A549 (cell line): ENCODE results near the gene SLC16A6. TPM values are rescaled to one million over a fixed set of nuclear protein-coding genes. Genes with fewer than 3 reads are reported as not detected.

ENCODE experiments used
- ATAC-seq, 2 experiments: fragments of 200-7000 bp in 1 of 2; fragments of >200 bp in 1 of 2; cut with Nextera tagmentation in 1 of 2; cut with Tn5 transposase in 1 of 2; 3 replicates each; pipeline versions ENCODE4 v1.8.0 to v1.9.1; 2018 to 2020; ENCODE audit warnings: mild to moderate bottlenecking in 1 of 2, moderate library complexity in 1 of 2
- CTCF ChIA-PET: fragments of 300-600 bp; sonication (Branson Sonifier 250); formaldehyde crosslinking; extraction: SDS; loops from one replicate; lab custom pipeline; 2021; ENCODE audit warnings: antibody characterized with exemption, inconsistent platforms; lab: Yijun Ruan, JAX
- POLR2A ChIA-PET: fragments of 350-600 bp; formaldehyde crosslinking; extraction: SDS; loops from one replicate; lab custom pipeline; 2021; ENCODE audit warnings: antibody characterized with exemption, inconsistent platforms; lab: Yijun Ruan, JAX
- DNase-seq, 2 experiments: peaks; one replicate each; pipeline versions ENCODE4 v3.0.0 to v3.0.0-alpha.2; 2011 to 2016; ENCODE audit warnings: low read depth in 1 of 2, low spot score in 1 of 2
- FAIRE-seq: peaks from 2 replicates; lab custom pipeline; 2011; peaks lifted over from hg19 to GRCh38; lab: Jason Lieb, UNC
- H3K27ac ChIP-seq, 2 experiments: fragments of >200 bp; sonication (Bioruptor Twin); formaldehyde crosslinking; 3 replicates each; pipeline ENCODE4 v1.5.1; 2016 to 2017
- H3K4me1 ChIP-seq: fragments of >200 bp; sonication (Bioruptor Twin); formaldehyde crosslinking; 3 replicates; pipeline ENCODE4 v1.6.1; 2016
- H3K4me2 ChIP-seq: fragments of >200 bp; sonication (Bioruptor Twin); formaldehyde crosslinking; 3 replicates; pipeline ENCODE4 v1.6.1; 2016
- H3K4me3 ChIP-seq: fragments of >200 bp; sonication (Bioruptor Twin); formaldehyde crosslinking; 3 replicates; pipeline ENCODE4 v1.5.1; 2016
- H3K9me3 ChIP-seq: fragments of >200 bp; sonication (Bioruptor Twin); formaldehyde crosslinking; 3 replicates; pipeline ENCODE4 v1.6.1; 2016
- BCL3 ChIP-seq: fragments of >200 bp; sonication (Bioruptor Twin); formaldehyde crosslinking; IDR thresholded peaks from 3 replicates; pipeline ENCODE4 v1.6.1; 2016
- BHLHE40 ChIP-seq: IDR thresholded peaks from 2 replicates; pipeline ENCODE4 v1.6.1; 2012; ENCODE audit warnings: low read depth, low read length, inconsistent platforms
- CBX2 ChIP-seq: fragments of 200-600 bp; sonication (generic); IDR thresholded peaks from 2 replicates; pipeline ENCODE4 v1.6.1; 2016; ENCODE audit warnings: low read depth, mild to moderate bottlenecking, borderline replicate concordance
- CHD2 ChIP-seq: fragments of 150-350 bp; IDR thresholded peaks from 2 replicates; pipeline ENCODE4 v1.6.1; 2014; ENCODE audit warnings: low read length; ENCODE audit not compliant: partially characterized antibody
- ESRRA ChIP-seq: fragments of 150-350 bp; IDR thresholded peaks from 2 replicates; pipeline ENCODE4 v1.6.1; 2014; ENCODE audit warnings: mild to moderate bottlenecking, low read length, borderline replicate concordance
- FOSB ChIP-seq: fragments of 250-450 bp; sonication (Bioruptor Pico); IDR thresholded peaks from 2 replicates; pipeline ENCODE4 v1.5.0; 2020; ENCODE audit warnings: mild to moderate bottlenecking, moderate library complexity
- FOSL2 ChIP-seq, 2 experiments: fragments of 450-650 bp in 1 of 2; fragments of >200 bp in 1 of 2; sonication (Bioruptor Twin) in 1 of 2; formaldehyde crosslinking; IDR thresholded peaks; 2 replicates each; pipeline versions ENCODE4 v1.5.0 to v1.6.1; 2016 to 2020; ENCODE audit warnings: mild to moderate bottlenecking in 1 of 2, moderate library complexity in 1 of 2
- HEYL ChIP-seq: fragments of 250-450 bp; sonication (Bioruptor Pico); IDR thresholded peaks from 2 replicates; pipeline ENCODE4 v1.8.0; 2021; ENCODE audit warnings: mild to moderate bottlenecking, moderate library complexity
- HOXA7 ChIP-seq: fragments of 250-450 bp; sonication (Bioruptor Pico); IDR thresholded peaks from 2 replicates; pipeline ENCODE4 v1.5.0; 2020; ENCODE audit warnings: mild to moderate bottlenecking, moderate library complexity
- HOXB5 ChIP-seq: fragments of 250-450 bp; sonication (Bioruptor Pico); IDR thresholded peaks from 2 replicates; pipeline ENCODE4 v1.5.0; 2020; ENCODE audit warnings: mild to moderate bottlenecking, moderate library complexity
- KDM5A ChIP-seq: fragments of 200-600 bp; sonication (generic); IDR thresholded peaks from 2 replicates; pipeline ENCODE4 v1.6.1; 2016; ENCODE audit warnings: antibody characterized with exemption, mild to moderate bottlenecking
- MAFK ChIP-seq: fragments of 450-650 bp; IDR thresholded peaks from 2 replicates; pipeline ENCODE4 v1.6.1; 2014; ENCODE audit not compliant: partially characterized antibody
- MAZ ChIP-seq: fragments of 150-350 bp; IDR thresholded peaks from 2 replicates; pipeline ENCODE4 v1.6.1; 2014; ENCODE audit warnings: antibody characterized with exemption, low read depth, low read length, borderline replicate concordance
- NPAS2 ChIP-seq: fragments of 250-450 bp; sonication (Bioruptor Pico); IDR thresholded peaks from 2 replicates; pipeline ENCODE4 v1.8.0; 2022; ENCODE audit warnings: mild to moderate bottlenecking, moderate library complexity, borderline replicate concordance
- NR3C1 ChIP-seq: fragments of >200 bp; sonication (Bioruptor Twin); formaldehyde crosslinking; IDR thresholded peaks from 3 replicates; pipeline ENCODE4 v1.6.1; 2017
- PHF8 ChIP-seq: fragments of 200-600 bp; sonication (generic); IDR thresholded peaks from 2 replicates; pipeline ENCODE4 v1.6.1; 2016; ENCODE audit warnings: low read depth, mild to moderate bottlenecking, antibody characterized with exemption, moderate library complexity, borderline replicate concordance
- POLR2AphosphoS2 ChIP-seq: conservative IDR thresholded peaks from 2 replicates; pipeline ENCODE4 v1.6.1; 2012; ENCODE audit warnings: low read length, improper control_type of control experiment, inconsistent platforms
- RAD21 ChIP-seq, 2 experiments: fragments of >200 bp in 1 of 2; sonication (Bioruptor Twin) in 1 of 2; formaldehyde crosslinking in 1 of 2; IDR thresholded peaks in 1 of 2; conservative IDR thresholded peaks in 1 of 2; 2 replicates in 1 of 2; 3 replicates in 1 of 2; pipeline ENCODE4 v1.6.1; 2012 to 2018; ENCODE audit warnings: inconsistent platforms in 1 of 2
- RFX5 ChIP-seq: fragments of 450-650 bp; IDR thresholded peaks from 2 replicates; pipeline ENCODE4 v1.7.1; 2014; ENCODE audit warnings: antibody characterized with exemption, mild to moderate bottlenecking, moderate library complexity
- RNF2 ChIP-seq: fragments of 200-600 bp; sonication (generic); IDR thresholded peaks from 2 replicates; pipeline ENCODE4 v1.6.1; 2016; ENCODE audit warnings: low read depth, mild to moderate bottlenecking, antibody characterized with exemption, moderate library complexity, borderline replicate concordance
- SMC3 ChIP-seq: fragments of >200 bp; sonication (Bioruptor Twin); formaldehyde crosslinking; IDR thresholded peaks from 3 replicates; pipeline ENCODE4 v1.6.1; 2018; ENCODE audit warnings: inconsistent platforms
- TFCP2L1 ChIP-seq: fragments of 250-450 bp; sonication (Bioruptor Pico); IDR thresholded peaks from 2 replicates; pipeline ENCODE4 v1.5.0; 2021; ENCODE audit warnings: mild to moderate bottlenecking
- TP53 ChIP-seq: fragments of 250-450 bp; sonication (Bioruptor Pico); IDR thresholded peaks from 2 replicates; pipeline ENCODE4 v1.5.0; 2021; ENCODE audit warnings: mild to moderate bottlenecking, moderate library complexity
- ZSCAN20 ChIP-seq: fragments of 250-450 bp; sonication (Bioruptor Pico); IDR thresholded peaks from 2 replicates; pipeline ENCODE4 v1.8.0; 2022; ENCODE audit warnings: mild to moderate bottlenecking, moderate library complexity
- WGBS: methylation state at CpG from one replicate; pipeline ENCODE4 v1.1.6; 2017; ENCODE audit errors: missing lambda C conversion rate; 5-methylcytosine and 5-hydroxymethylcytosine counted together
- polyA plus RNA-seq, 4 experiments: library from polyadenylated mRNA; depleted of rRNA in 3 of 4; stranded (reverse); fragments of >200 nt; fragmentation: RNase III in 1 of 4; extraction: RNeasy Plus Mini Kit Qiagen cat#74134 plus additional on column Dnase treatment in 1 of 4; gene quantifications; 2 replicates in 3 of 4; 3 replicates in 1 of 4; pipeline ENCODE4 v1.2.3, GENCODE V29; 2011 to 2017
- TF ChIP-seq, protein P1 (sequence below): fragments of 250-450 bp; sonication (Bioruptor Pico); IDR thresholded peaks from 2 replicates; pipeline ENCODE4 v1.5.0; 2021; ENCODE audit warnings: mild to moderate bottlenecking, moderate library complexity, borderline replicate concordance
- TF ChIP-seq, protein P2 (sequence below): IDR thresholded peaks from 2 replicates; pipeline ENCODE4 v1.6.1; 2012; ENCODE audit warnings: low read depth, borderline replicate concordance
- TF ChIP-seq, protein P3 (sequence below): fragments of >200 bp; sonication (Bioruptor Twin); formaldehyde crosslinking; IDR thresholded peaks from 2 replicates; pipeline ENCODE4 v1.6.1; 2016

Gene SLC16A6
- polyA plus RNA-seq, 2 of the 4 experiments (the other 2 are of a cell fraction) = 0.17 to 0.52 TPM

- ChIA-PET CTCF (interaction anchor here (0.8 to 1.9 kb wide), 5 partner anchors 26 to 109 kb away, joined by 3 to 4 read pairs (median 4); no protein-coding TSS in a partner anchor), POLR2A (interaction anchor here (1.0 kb wide), 1 partner anchor 142 kb away, joined by 3 read pairs; no protein-coding TSS in a partner anchor)
- 75% methylated on average over 9 of the region's 9 CpGs for WGBS
- Histone ChIP-seq H3K4me1 (peaks cover 9% of the 10 kb centered on the region; the same call in 2 of the 3 replicates), H3K4me3 (no peak overlapping the region), H3K9me3 (no peaks in the 10 kb centered on the region), H3K4me2 (no peak overlapping the region; the same call in 2 of the 3 replicates), H3K27ac (no peak overlapping the region)
- FAIRE-seq (no peak), DNase-seq (no peak), ATAC-seq (no peak)
- TF ChIP-seq ZSCAN20 (CRISPR knock-in tag) (no peak), SMC3 (no peak), CHD2 (no peak), KDM5A (no peak), TP53 (CRISPR knock-in tag) (no peak), RAD21 (conservative IDR thresholded peaks at IDR 0.05 in 1 of 2, IDR thresholded peaks at IDR 0.05 in 1 of 2) (no peak), BCL3 (no peak), POLR2AphosphoS2 (no peak), MAZ (no peak), PHF8 (no peak), FOSB (CRISPR knock-in tag) (no peak), FOSL2 (IDR thresholded peaks at IDR 0.05) (no peak), FOSL2 (CRISPR knock-in tag; IDR thresholded peaks at IDR 0.05) (no peak), HOXA7 (CRISPR knock-in tag) (no peak), NR3C1 (no peak), HOXB5 (CRISPR knock-in tag) (no peak), NPAS2 (CRISPR knock-in tag) (no peak)
- TF ChIP-seq, protein P1, sequence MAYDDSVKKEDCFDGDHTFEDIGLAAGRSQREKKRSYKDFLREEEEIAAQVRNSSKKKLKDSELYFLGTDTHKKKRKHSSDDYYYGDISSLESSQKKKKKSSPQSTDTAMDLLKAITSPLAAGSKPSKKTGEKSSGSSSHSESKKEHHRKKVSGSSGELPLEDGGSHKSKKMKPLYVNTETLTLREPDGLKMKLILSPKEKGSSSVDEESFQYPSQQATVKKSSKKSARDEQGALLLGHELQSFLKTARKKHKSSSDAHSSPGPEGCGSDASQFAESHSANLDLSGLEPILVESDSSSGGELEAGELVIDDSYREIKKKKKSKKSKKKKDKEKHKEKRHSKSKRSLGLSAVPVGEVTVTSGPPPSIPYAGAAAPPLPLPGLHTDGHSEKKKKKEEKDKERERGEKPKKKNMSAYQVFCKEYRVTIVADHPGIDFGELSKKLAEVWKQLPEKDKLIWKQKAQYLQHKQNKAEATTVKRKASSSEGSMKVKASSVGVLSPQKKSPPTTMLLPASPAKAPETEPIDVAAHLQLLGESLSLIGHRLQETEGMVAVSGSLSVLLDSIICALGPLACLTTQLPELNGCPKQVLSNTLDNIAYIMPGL (CRISPR knock-in tag) = no peak
- TF ChIP-seq, protein P2, sequence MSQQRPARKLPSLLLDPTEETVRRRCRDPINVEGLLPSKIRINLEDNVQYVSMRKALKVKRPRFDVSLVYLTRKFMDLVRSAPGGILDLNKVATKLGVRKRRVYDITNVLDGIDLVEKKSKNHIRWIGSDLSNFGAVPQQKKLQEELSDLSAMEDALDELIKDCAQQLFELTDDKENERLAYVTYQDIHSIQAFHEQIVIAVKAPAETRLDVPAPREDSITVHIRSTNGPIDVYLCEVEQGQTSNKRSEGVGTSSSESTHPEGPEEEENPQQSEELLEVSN = no peak
These were observed 1.0 kb downstream of the SLC16A6 start for GRCh38 chr17:68289936-68290267.

GRCh38 chr17:68289473-68289872 is 1.5 kb downstream of the SLC16A6 start:
- no peak overlapping the region for H3K4me2 ChIP-seq
- no peak for FAIRE-seq
- CTCF ChIA-PET = interaction anchor here (0.8 to 1.9 kb wide), 7 partner anchors 26 to 1655 kb away, joined by 3 to 5 read pairs (median 4); no protein-coding TSS in a partner anchor

DNA sequence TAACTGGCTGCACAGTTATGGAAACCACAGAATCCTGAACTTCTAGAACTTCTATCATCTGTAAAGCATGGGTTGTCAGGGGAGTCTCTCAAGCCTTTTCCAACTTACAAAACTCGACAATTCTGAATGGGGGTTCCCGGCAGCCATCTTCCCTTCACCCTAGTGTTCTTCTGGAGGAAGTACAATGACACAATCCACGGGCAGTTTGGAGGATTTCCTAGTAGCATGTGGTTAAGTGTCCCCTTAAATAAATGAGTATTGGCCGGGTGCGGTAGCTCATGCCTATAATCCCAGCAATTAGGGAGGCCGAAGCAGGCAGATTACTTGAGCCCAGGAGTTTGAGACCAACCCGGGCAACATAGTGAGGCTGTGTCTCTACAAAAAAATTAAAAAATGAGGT is 2.1 kb downstream of the SLC16A6 start:
- POLR2A ChIA-PET = no interaction called here
- no peak overlapping the region for H3K4me2 ChIP-seq
- no peak for FAIRE-seq

More at GRCh38 chr17:68289473-68289872, 1.5 kb downstream of the SLC16A6 start:
- no peak for ATAC-seq
- no peak for DNase-seq
- Histone ChIP-seq H3K27ac (no peak overlapping the region), H3K4me1 (peaks cover 9% of the 10 kb centered on the region; the same call in 2 of the 3 replicates), H3K9me3 (no peaks in the 10 kb centered on the region), H3K4me3 (no peak overlapping the region)
- TF ChIP-seq BHLHE40 = no peak
- no peak for TF ChIP-seq TFCP2L1
- no peak for TF ChIP-seq RFX5
- no peak for TF ChIP-seq CHD2
- TF ChIP-seq MAFK = no peak
- 93% methylated on average over 7 of the region's 7 CpGs for WGBS
- POLR2A ChIA-PET = interaction anchor here (1.0 kb wide), 1 partner anchor 143 kb away, joined by 3 read pairs; no protein-coding TSS in a partner anchor

More for the DNA sequence above, 2.1 kb downstream of the SLC16A6 start:
- ATAC-seq (no peak), DNase-seq (peak in 1 of 2 experiments; percentile 37)
- CTCF ChIA-PET = interaction anchor here (0.8 to 1.3 kb wide), 4 partner anchors 25 to 1655 kb away, joined by 3 to 5 read pairs (median 4); no protein-coding TSS in a partner anchor
- TF ChIP-seq MAZ = no peak
- TF ChIP-seq ESRRA = no peak
- no peak for TF ChIP-seq HOXA7 (CRISPR knock-in tag)
- TF ChIP-seq, protein P3, sequence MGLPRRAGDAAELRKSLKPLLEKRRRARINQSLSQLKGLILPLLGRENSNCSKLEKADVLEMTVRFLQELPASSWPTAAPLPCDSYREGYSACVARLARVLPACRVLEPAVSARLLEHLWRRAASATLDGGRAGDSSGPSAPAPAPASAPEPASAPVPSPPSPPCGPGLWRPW = no peak
- no peak for TF ChIP-seq RNF2
- TF ChIP-seq CBX2 = no peak
- no peak for TF ChIP-seq TFCP2L1
- TF ChIP-seq RAD21 (conservative IDR thresholded peaks at IDR 0.05 in 1 of 2, IDR thresholded peaks at IDR 0.05 in 1 of 2) = no peak
- TF ChIP-seq HEYL (CRISPR knock-in tag) = no peak
- no peak for TF ChIP-seq BCL3
- Histone ChIP-seq H3K9me3 (no peaks in the 10 kb centered on the region), H3K27ac (no peak overlapping the region), H3K4me1 (peaks cover 9% of the 10 kb centered on the region; the same call in 2 of the 3 replicates), H3K4me3 (no peak overlapping the region)
- WGBS = 85% methylated on average over 7 of the region's 7 CpGs
